WTC11 (cell line): Measurements from ENCODE around the gene NUAK1. TPM values are rescaled to one million over a fixed set of nuclear protein-coding genes. Genes with fewer than 3 reads are reported as not detected.

Source experiments
- ATAC-seq: fragments of 200-7000 bp; cut with Tn5 transposase; 2 replicates; pipeline ENCODE4 v1.10.0; 2021; ENCODE audit warnings: mild to moderate bottlenecking, moderate library complexity
- CTCF ChIA-PET: fragments of 300-600 bp; sonication (Branson Sonifier 250); formaldehyde crosslinking; loops from one replicate; lab custom pipeline; 2021; ENCODE audit warnings: antibody characterized with exemption; lab: Charles Lee
- POLR2A ChIA-PET: fragments of 350-600 bp; sonication (Branson Sonifier 250); formaldehyde crosslinking; loops from one replicate; lab custom pipeline; 2021; ENCODE audit warnings: antibody characterized with exemption; lab: Charles Lee
- DNase-seq: peaks from one replicate; pipeline ENCODE4 v3.0.0; 2021; ENCODE audit warnings: low spot score
- H3K27ac Mint-ChIP-seq: 2 replicates; pipeline ENCODE4 v1.8.0; 2021; ENCODE audit warnings: mixed read lengths
- H3K27me3 Mint-ChIP-seq: 2 replicates; pipeline ENCODE4 v1.8.0; 2021; ENCODE audit warnings: low read depth, mild to moderate bottlenecking, moderate library complexity, mixed read lengths
- H3K36me3 Mint-ChIP-seq: 2 replicates; pipeline ENCODE4 v1.8.0; 2021; ENCODE audit warnings: mixed read lengths
- H3K4me1 Mint-ChIP-seq: 2 replicates; pipeline ENCODE4 v1.8.0; 2022; ENCODE audit warnings: mixed read lengths
- H3K4me3 Mint-ChIP-seq: 2 replicates; pipeline ENCODE4 v1.8.0; 2021; ENCODE audit warnings: mild to moderate bottlenecking, moderate library complexity, mixed read lengths
- H3K9me3 Mint-ChIP-seq: 2 replicates; pipeline ENCODE4 v1.8.0; 2021; ENCODE audit warnings: mixed read lengths
- E2F1 ChIP-seq: sonication (generic); formaldehyde crosslinking; IDR thresholded peaks from 2 replicates; pipeline ENCODE4 v1.8.0; 2022; ENCODE audit warnings: mild to moderate bottlenecking, missing genetic modification reagents
- FOXP1 ChIP-seq: sonication (generic); formaldehyde crosslinking; IDR thresholded peaks from 2 replicates; pipeline ENCODE4 v1.8.0; 2022; ENCODE audit warnings: missing genetic modification reagents, mild to moderate bottlenecking, moderate library complexity, borderline replicate concordance
- GABPB1 ChIP-seq: sonication (generic); formaldehyde crosslinking; IDR thresholded peaks from 2 replicates; pipeline ENCODE4 v1.8.1; 2023; ENCODE audit warnings: mild to moderate bottlenecking, missing genetic modification reagents
- KAT7 ChIP-seq: sonication (generic); formaldehyde crosslinking; IDR thresholded peaks from 2 replicates; pipeline ENCODE4 v1.8.1; 2023; ENCODE audit warnings: missing genetic modification reagents, mild to moderate bottlenecking, borderline replicate concordance
- MAX ChIP-seq: sonication (generic); formaldehyde crosslinking; IDR thresholded peaks from 2 replicates; pipeline ENCODE4 v1.8.0; 2022; ENCODE audit warnings: mild to moderate bottlenecking, missing genetic modification reagents
- NFATC4 ChIP-seq: fragments of 250-450 bp; sonication (Bioruptor Pico); IDR thresholded peaks from 2 replicates; pipeline ENCODE4 v1.9.0; 2021; ENCODE audit warnings: mild to moderate bottlenecking
- PRDM15 ChIP-seq: sonication (generic); formaldehyde crosslinking; IDR thresholded peaks from 2 replicates; pipeline ENCODE4 v1.8.0; 2022; ENCODE audit warnings: missing genetic modification reagents
- TCF7 ChIP-seq: sonication (generic); formaldehyde crosslinking; IDR thresholded peaks from 2 replicates; pipeline ENCODE4 v1.8.0; 2022; ENCODE audit warnings: mild to moderate bottlenecking, low read depth, missing genetic modification reagents, moderate library complexity
- USF2 ChIP-seq: sonication (generic); formaldehyde crosslinking; IDR thresholded peaks from 2 replicates; pipeline ENCODE4 v1.8.1; 2023; ENCODE audit warnings: mild to moderate bottlenecking, missing genetic modification reagents, moderate library complexity
- ZNF232 ChIP-seq: sonication (generic); formaldehyde crosslinking; IDR thresholded peaks from 2 replicates; pipeline ENCODE4 v1.8.0; 2022; ENCODE audit warnings: mild to moderate bottlenecking, missing genetic modification reagents
- total RNA-seq: library from RNA; stranded (reverse); gene quantifications from 3 replicates; pipeline ENCODE4 v1.2.3, GENCODE V29; 2021
- TF ChIP-seq, protein P1 (sequence below): sonication (generic); formaldehyde crosslinking; IDR thresholded peaks from 2 replicates; pipeline ENCODE4 v1.8.1; 2022; ENCODE audit warnings: low read depth, missing genetic modification reagents, borderline replicate concordance
- TF ChIP-seq, protein P2 (sequence below): sonication (generic); formaldehyde crosslinking; conservative IDR thresholded peaks from 2 replicates; pipeline ENCODE4 v1.8.1; 2022; ENCODE audit warnings: mild to moderate bottlenecking, missing genetic modification reagents

The NUAK1 gene
- total RNA-seq, 1 experiment from 2014 or later: 15.9 TPM

DNA sequence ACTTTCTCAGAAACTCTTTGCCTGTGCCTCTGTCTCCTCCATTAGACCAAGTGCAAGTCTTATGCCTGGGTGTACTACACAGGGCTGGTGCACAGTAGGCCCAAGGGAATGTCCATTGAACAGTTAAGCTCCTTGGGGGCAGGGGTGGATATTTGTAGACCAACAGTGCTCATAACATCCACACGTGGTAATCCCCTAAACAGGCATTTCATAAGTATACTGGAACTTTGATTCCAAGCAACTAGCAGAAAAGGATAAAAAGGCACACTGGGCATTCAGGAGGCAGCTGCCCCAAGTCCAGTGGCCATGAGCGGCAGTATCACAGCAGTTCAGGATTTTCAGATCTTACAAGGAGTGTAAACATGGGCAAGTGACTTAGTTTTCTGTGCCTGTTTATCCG, 16.8 kb downstream of the NUAK1 start (continued):
- TF ChIP-seq, protein P1, sequence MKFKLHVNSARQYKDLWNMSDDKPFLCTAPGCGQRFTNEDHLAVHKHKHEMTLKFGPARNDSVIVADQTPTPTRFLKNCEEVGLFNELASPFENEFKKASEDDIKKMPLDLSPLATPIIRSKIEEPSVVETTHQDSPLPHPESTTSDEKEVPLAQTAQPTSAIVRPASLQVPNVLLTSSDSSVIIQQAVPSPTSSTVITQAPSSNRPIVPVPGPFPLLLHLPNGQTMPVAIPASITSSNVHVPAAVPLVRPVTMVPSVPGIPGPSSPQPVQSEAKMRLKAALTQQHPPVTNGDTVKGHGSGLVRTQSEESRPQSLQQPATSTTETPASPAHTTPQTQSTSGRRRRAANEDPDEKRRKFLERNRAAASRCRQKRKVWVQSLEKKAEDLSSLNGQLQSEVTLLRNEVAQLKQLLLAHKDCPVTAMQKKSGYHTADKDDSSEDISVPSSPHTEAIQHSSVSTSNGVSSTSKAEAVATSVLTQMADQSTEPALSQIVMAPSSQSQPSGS (CRISPR knock-in tag): no peak
- TF ChIP-seq E2F1 (CRISPR knock-in tag): no peak
- TF ChIP-seq KAT7 (CRISPR knock-in tag): no peak
- TF ChIP-seq TCF7 (CRISPR knock-in tag): no peak

GRCh38 chr12:106120519-106121105, 18.1 kb downstream of the NUAK1 start:
- Mint-ChIP-seq H3K4me3 (no peak overlapping the region), H3K4me1 (peaks cover 55% of the 10 kb centered on the region), H3K27ac (0 out of 2 replicates have a peak overlapping the region, but pooled peaks have one; percentile 40), H3K36me3 (no peaks in the 10 kb centered on the region), H3K27me3 (no peaks in the 10 kb centered on the region), H3K9me3 (no peaks in the 10 kb centered on the region)
- DNase-seq (no peak), ATAC-seq (no peak)
- CTCF ChIA-PET: no interaction called here
- POLR2A ChIA-PET: no interaction called here
- TF ChIP-seq ZNF232 (CRISPR knock-in tag) (no peak), GABPB1 (CRISPR knock-in tag) (peak; percentile 96)

GRCh38 chr12:106119301-106119700, 19.5 kb downstream of the NUAK1 start:
- H3K4me1 Mint-ChIP-seq: peaks cover 58% of the 10 kb centered on the region
- no peak for TF ChIP-seq FOXP1
- TF ChIP-seq PRDM15 (CRISPR knock-in tag): no peak
- TF ChIP-seq MAX (CRISPR knock-in tag): no peak
- TF ChIP-seq E2F1 (CRISPR knock-in tag): no peak
- TF ChIP-seq, protein P2, sequence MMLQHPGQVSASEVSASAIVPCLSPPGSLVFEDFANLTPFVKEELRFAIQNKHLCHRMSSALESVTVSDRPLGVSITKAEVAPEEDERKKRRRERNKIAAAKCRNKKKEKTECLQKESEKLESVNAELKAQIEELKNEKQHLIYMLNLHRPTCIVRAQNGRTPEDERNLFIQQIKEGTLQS (CRISPR knock-in tag): no peak
- TF ChIP-seq NFATC4 (CRISPR knock-in tag): no peak
- no peak for TF ChIP-seq USF2 (CRISPR knock-in tag)
- ATAC-seq (no peak), DNase-seq (no peak)
- no peaks in the 10 kb centered on the region for H3K36me3 Mint-ChIP-seq
- H3K27ac Mint-ChIP-seq: no peak overlapping the region
- ChIA-PET POLR2A (no interaction called here), CTCF (interaction anchor here (0.8 kb wide), 1 partner anchor 105 kb away, joined by 3 read pairs; no protein-coding TSS in a partner anchor)
- no peaks in the 10 kb centered on the region for H3K9me3 Mint-ChIP-seq
- H3K27me3 Mint-ChIP-seq: no peaks in the 10 kb centered on the region
- no peak overlapping the region for H3K4me3 Mint-ChIP-seq
